Esophagus squamous epithelium (tissue), 5 donors: ENCODE data around the gene NPHP4. TPM values are rescaled to one million over a fixed set of nuclear protein-coding genes. Genes with fewer than 3 reads are reported as not detected.
"Not testable (repeated sequence)": the region's sequence is repeated elsewhere in the genome, so short reads cannot be mapped to it uniquely, and the experiment has no call there.

Experiments used
- DNase-seq: peaks from one replicate; lab custom pipeline; 2025; lab: John Stamatoyannopoulos, UW
- H3K27ac ChIP-seq, 4 donors: fragments of 200-600 bp; sonication (generic); one replicate each; pipeline ENCODE4 v1.5.1; 2016 to 2019; ENCODE audit warnings: mild to moderate bottlenecking in 1 of 4
- H3K27me3 ChIP-seq, 4 donors: fragments of 200-600 bp; sonication (generic); 1 replicate in 3 of 4; 2 replicates in 1 of 4; pipeline versions ENCODE4 v1.5.1 to v1.6.0; 2017 to 2021; ENCODE audit warnings: antibody characterized with exemption in 1 of 4
- H3K36me3 ChIP-seq, 3 donors: fragments of 200-600 bp; sonication (generic); one replicate each; pipeline ENCODE4 v1.5.1; 2016 to 2019
- H3K4me1 ChIP-seq, 3 donors: fragments of 200-600 bp; sonication (generic); one replicate each; pipeline ENCODE4 v1.5.1; 2017 to 2019
- H3K4me3 ChIP-seq, 4 donors: fragments of 200-600 bp; sonication (generic); 1 replicate in 3 of 4; 2 replicates in 1 of 4; pipeline ENCODE4 v1.5.1; 2016 to 2019; ENCODE audit warnings: mild to moderate bottlenecking in 2 of 4, moderate library complexity in 1 of 4
- H3K9me3 ChIP-seq, 3 donors: fragments of 200-600 bp; sonication (generic); one replicate each; pipeline ENCODE4 v1.5.1; 2016 to 2019
- POLR2A ChIP-seq, 4 donors: fragments of 450-650 bp; IDR thresholded peaks; one replicate each; pipeline ENCODE4 v1.6.1; 2017; ENCODE audit warnings: antibody characterized with exemption in 4 of 4, mild to moderate bottlenecking in 4 of 4, moderate library complexity in 3 of 4
- WGBS, 2 donors: methylation state at CpG; one replicate each; pipeline ENCODE4 v1.1.5; 2018; 5-methylcytosine and 5-hydroxymethylcytosine counted together
- intact Hi-C: fragments of 100-400 bp; cut with DNase I; formaldehyde crosslinking; loops from one replicate; pipeline ENCODE4 v1.15.0; 2022
- total RNA-seq, 4 donors: library from RNA; depleted of rRNA; stranded (reverse); fragments of >200 nt; gene quantifications; one replicate each; pipeline ENCODE4 v1.1.0, GENCODE V29; 2016
- TF ChIP-seq, protein P1 (sequence below), 6 experiments: fragments of 450-650 bp in 4 of 6; fragments of 200-600 bp in 2 of 6; sonication (generic) in 2 of 6; IDR thresholded peaks; one replicate each; pipeline ENCODE4 v1.5.1; 2016 to 2019; ENCODE audit warnings: antibody characterized with exemption in 6 of 6, mild to moderate bottlenecking in 4 of 6, moderate library complexity in 4 of 6
- donor health status: DM: yes; HTN: yes; CAD: no.

NPHP4 gene
- total RNA-seq, 4 donors from 2014 or later: 2.4 to 8.8 (median 5.3) TPM

DNA sequence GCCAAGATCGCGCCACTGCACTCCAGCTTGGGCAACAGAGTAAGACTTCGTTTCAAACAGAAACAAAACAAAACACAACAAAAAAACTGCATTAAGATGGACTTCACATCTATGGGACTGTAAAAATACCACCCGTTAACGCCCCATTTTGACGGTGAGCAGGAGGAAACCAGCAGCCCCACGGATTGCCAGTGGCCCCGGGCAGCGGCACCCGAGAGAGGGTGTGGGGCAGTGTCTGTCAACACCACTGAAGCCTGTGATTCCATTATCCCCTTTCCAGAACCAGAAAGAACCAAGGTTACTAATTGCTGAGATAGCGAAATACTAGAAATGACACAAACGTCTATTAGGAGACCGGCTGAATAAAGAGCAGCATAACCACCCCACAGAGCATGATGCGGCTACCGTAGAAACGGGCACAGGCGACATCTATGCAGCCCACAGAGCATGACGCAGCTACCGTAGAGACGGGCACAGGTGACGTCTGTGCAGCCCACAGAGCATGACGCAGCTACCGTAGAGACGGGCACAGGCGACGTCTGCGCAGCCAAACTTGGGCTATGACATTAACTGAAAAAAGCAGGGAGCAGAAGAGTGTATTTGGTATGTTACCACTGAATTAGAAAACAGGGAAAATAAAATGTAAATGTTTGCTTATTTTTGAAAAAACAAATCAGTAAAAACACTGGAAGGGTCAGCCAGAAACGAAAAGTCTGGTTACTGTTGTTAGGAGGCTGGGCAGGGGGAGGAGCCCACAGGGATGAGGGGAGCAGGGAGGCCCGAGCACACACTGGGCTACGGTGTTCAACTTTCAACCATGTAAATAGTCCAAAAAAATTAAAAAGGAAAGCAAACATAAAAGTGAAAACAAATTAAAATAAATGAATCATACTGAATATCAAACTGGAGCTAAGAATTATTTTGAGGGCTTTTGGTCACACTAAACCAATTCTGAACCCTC, 96.5 kb downstream of the NPHP4 start:
- WGBS, 2 donors: 94% methylated on average over 29 to 30 of the region's 30 CpGs
- Histone ChIP-seq H3K27me3 (no peaks in the 10 kb centered on the region), H3K9me3 (no peaks in the 10 kb centered on the region), H3K36me3 (peaks cover 0 to 48% (median 0%) of the 10 kb centered on the region in 3 donors), H3K4me1 (no peaks in the 10 kb centered on the region), H3K4me3 (no peak overlapping the region), H3K27ac (no peak overlapping the region)
- TF ChIP-seq POLR2A (IDR thresholded peaks at IDR 0.05): no peak
- TF ChIP-seq, protein P1, sequence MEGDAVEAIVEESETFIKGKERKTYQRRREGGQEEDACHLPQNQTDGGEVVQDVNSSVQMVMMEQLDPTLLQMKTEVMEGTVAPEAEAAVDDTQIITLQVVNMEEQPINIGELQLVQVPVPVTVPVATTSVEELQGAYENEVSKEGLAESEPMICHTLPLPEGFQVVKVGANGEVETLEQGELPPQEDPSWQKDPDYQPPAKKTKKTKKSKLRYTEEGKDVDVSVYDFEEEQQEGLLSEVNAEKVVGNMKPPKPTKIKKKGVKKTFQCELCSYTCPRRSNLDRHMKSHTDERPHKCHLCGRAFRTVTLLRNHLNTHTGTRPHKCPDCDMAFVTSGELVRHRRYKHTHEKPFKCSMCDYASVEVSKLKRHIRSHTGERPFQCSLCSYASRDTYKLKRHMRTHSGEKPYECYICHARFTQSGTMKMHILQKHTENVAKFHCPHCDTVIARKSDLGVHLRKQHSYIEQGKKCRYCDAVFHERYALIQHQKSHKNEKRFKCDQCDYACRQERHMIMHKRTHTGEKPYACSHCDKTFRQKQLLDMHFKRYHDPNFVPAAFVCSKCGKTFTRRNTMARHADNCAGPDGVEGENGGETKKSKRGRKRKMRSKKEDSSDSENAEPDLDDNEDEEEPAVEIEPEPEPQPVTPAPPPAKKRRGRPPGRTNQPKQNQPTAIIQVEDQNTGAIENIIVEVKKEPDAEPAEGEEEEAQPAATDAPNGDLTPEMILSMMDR (IDR thresholded peaks at IDR 0.05): no peak
- intact Hi-C loops: no loop called here
- DNase-seq: no peak

- not testable (repeated sequence) for H3K27ac ChIP-seq
Measured at GRCh38 chr1:5893699-5894278, 98.4 kb downstream of the NPHP4 start.

GRCh38 chr1:5892329-5892728, 99.9 kb downstream of the NPHP4 start:
- H3K4me1 ChIP-seq: no peaks in the 10 kb centered on the region
- WGBS, 2 donors: 100% methylated on average over 1 of the region's 8 CpGs
- no peak for DNase-seq
- no peaks in the 10 kb centered on the region for H3K27me3 ChIP-seq
- intact Hi-C loops: no loop called here
- TF ChIP-seq, protein P1 (IDR thresholded peaks at IDR 0.05): no peak
- TF ChIP-seq POLR2A (IDR thresholded peaks at IDR 0.05): no peak
- no peak overlapping the region for H3K27ac ChIP-seq
- no peaks in the 10 kb centered on the region for H3K9me3 ChIP-seq
- no peak overlapping the region for H3K4me3 ChIP-seq
- H3K36me3 ChIP-seq: peaks cover 0 to 59% (median 0%) of the 10 kb centered on the region in 3 donors

More at GRCh38 chr1:5893699-5894278, 98.4 kb downstream of the NPHP4 start:
- H3K4me3 ChIP-seq, intact Hi-C loops, H3K27me3 ChIP-seq, H3K9me3 ChIP-seq, DNase-seq, H3K4me1 ChIP-seq: not testable (repeated sequence)
- WGBS, 2 donors: 79 to 90% methylated on average over 12 of the region's 12 CpGs
- TF ChIP-seq, protein P1 (IDR thresholded peaks at IDR 0.05): peak in 2 of 6 experiments; percentile 5 to 34
- H3K36me3 ChIP-seq: peaks cover 0 to 59% (median 0%) of the 10 kb centered on the region in 3 donors

DNA sequence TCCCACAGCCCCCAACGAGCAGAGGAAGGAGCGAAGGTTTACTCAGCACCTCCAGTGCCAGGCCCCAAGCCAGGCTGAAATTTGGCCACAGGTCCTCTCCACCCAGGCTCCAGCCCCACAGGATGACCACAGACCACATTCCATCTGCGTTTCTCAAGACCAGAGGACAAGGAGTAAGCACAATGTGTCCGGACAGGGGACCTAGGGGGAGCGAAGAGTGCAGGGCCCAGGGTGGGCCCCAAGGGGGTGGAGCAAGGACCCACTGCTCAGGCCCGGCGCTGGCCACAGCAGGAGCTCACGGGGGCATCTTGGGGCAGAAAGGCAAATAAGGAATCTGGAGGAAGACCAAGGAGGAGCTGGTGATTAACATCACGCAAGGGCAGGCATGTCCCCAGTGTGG, 100.5 kb downstream of the NPHP4 start:
- Histone ChIP-seq H3K36me3 (peaks cover 0 to 59% (median 0%) of the 10 kb centered on the region in 3 donors), H3K9me3 (no peaks in the 10 kb centered on the region), H3K27ac (no peak overlapping the region), H3K4me3 (no peak overlapping the region), H3K27me3 (no peaks in the 10 kb centered on the region), H3K4me1 (no peaks in the 10 kb centered on the region)
- intact Hi-C loops: no loop called here
- 90% methylated on average over 7 to 8 of the region's 9 CpGs for WGBS, 2 donors
- no peak for DNase-seq
- TF ChIP-seq, protein P1 (IDR thresholded peaks at IDR 0.05): no peak
- no peak for TF ChIP-seq POLR2A (IDR thresholded peaks at IDR 0.05)

- intact Hi-C loops: no loop called here
- Histone ChIP-seq H3K4me1 (no peaks in the 10 kb centered on the region), H3K27ac (no peak overlapping the region), H3K9me3 (no peaks in the 10 kb centered on the region), H3K36me3 (peaks cover 0 to 61% (median 0%) of the 10 kb centered on the region in 3 donors), H3K4me3 (no peak overlapping the region), H3K27me3 (no peaks in the 10 kb centered on the region)
- no peak for TF ChIP-seq POLR2A (IDR thresholded peaks at IDR 0.05)
- TF ChIP-seq, protein P1 (IDR thresholded peaks at IDR 0.05): no peak
- no peak for DNase-seq
- WGBS, 2 donors: 82 to 89% methylated on average over 6 to 8 of the region's 8 CpGs
Measured at GRCh38 chr1:5891137-5891536, 101.1 kb downstream of the NPHP4 start.
